HUDEP-2 (cell line): ENCODE measurements around the gene NQO2.
A peak's percentile ranks its signal among the peaks of the same experiment; 100 is the strongest.
"Not testable (repeated sequence)": the region's sequence is repeated elsewhere in the genome, so short reads cannot be mapped to it uniquely, and the experiment has no call there.

Experiments used
- DNase-seq, 76 experiments: peaks; one replicate each; lab custom pipeline; 2025; ENCODE audit not compliant: unreplicated experiment in 76 of 76; lab: John Stamatoyannopoulos, UW

The NQO2 gene

DNA sequence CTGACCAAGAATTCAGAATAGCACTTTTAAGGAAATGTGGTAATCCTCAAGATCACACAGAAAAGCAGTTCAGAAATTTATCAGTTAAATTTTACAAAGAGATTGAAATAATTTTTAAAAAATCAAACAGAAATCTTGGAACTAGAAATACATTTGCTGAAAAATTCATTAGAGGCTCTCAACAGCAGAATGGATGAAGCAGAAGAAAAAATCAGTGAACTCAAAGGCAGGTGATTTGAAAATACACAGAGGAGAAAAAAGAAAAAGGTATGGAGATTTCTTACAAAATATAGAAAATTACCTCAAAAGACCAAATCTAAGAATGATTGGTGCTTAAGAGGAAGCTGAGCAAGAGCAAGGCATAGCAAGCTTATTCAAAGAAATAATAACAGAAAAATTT is 11.5 kb downstream of the NQO2 start:
- DNase-seq: no peak

DNA sequence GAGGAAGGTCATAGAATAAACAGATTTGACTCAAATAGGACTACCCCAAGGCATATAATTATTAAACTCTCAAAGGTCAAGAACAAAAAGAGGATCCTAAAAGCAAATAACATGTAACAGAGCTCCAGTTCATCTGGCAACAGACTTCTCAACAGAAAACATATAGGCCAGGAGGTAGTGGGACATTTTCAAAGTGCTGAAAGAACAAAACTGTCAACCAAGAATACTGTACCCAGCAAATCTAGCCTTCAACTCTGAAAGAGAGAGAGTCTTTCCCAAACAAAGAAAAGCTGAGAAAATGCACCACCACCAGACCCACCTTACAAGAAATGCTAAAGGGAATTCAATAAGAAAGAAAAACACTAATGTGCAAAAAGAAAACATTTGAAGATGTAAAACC is 11.9 kb downstream of the NQO2 start:
- DNase-seq: no peak

DNA sequence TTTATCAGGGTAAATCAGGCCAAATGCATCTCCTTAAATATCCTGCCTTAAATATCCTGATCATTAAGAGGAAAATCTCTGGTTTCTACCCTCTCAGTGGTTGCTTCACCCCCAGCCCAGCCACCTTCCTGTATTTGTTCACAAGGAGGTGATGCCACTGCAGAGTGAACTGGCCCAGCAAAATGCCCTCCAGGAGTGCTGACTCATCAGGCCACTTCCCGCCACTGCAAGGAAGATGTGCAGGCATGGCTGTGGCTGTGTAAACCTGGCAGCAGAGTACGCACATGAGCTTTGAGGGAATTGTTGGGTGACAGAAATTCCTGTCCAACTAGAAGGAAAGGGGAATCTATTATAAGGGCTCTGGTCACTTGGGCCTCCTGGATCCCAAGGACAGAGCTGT is 13.8 kb downstream of the NQO2 start:
- DNase-seq: peak in 2 of 76 experiments; percentile 5 to 6

DNA sequence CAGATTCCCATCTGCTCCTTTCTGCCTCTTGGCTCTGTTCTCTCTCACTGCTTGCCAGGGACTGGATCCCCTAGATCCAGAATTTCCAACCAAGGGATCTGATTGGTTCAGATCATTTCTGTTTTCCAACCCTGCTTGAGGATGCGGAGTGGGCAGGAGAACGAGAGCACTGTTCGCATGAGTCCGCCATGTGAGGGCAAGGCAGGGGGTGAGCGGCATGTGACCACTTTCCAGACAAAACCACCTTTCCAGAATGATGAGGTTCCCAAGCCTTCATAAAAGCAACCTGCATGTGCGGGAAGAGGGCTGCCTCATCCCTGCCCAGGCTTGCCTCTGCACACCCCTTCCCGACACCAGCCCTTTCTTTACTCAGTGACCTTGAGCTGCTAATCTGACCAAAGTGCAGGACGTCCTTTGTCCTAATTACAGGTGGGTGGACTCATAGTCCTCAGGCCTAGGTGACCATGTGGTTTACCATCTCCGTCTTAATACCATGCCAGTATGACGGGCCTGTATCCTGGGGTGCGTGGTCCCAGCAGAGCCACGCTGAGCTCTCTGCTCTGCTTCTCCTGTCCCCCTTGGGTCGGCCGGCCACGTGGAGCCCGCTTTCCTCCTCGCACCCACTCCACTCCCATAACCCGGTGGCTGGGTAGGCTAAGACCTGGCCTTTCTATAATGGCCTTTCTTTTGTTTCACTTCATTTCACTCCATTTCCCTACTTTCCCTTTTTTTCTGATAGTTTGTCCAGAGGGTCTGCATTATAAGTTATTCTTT is 14.4 kb downstream of the NQO2 start:
- DNase-seq: no peak

DNA sequence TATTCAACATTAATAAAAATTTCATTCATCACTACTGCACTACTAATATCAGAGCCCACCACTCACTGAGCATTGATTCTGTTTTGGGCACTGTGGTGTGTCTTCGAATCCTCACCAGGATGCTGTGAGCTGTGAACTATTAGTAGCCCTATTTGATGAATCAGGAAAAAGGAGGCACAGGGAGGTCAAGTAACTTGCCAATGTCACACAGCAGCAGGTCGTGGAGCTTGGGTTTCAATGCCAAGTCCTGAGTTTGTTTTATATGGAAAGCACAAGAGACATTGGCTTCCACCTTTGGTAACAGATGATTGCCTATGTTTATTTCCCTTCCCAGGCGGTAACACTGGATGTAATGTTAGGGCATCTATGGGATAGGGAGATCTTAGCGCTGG is 15.0 kb downstream of the NQO2 start:
- DNase-seq: no peak

DNA sequence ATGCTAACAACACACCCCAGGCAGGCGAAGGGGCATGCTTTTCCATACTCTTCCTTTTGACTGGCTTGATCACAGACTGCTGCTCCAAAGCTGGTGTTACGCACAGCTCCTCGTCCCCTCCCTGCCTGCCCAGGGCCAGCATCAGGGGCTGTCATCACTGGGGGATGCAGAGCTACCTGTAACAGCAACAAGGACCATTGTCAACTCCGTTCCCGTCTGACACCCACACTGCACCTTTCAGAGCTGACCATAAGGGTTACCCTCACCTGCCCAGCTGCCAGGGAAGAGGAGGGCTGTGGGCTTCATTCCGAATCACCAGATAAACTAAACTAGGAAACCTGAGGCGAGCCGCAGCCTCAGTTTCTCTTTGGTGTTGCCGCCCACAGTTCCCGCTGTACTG is 15.4 kb downstream of the NQO2 start:
- DNase-seq: no peak

DNA sequence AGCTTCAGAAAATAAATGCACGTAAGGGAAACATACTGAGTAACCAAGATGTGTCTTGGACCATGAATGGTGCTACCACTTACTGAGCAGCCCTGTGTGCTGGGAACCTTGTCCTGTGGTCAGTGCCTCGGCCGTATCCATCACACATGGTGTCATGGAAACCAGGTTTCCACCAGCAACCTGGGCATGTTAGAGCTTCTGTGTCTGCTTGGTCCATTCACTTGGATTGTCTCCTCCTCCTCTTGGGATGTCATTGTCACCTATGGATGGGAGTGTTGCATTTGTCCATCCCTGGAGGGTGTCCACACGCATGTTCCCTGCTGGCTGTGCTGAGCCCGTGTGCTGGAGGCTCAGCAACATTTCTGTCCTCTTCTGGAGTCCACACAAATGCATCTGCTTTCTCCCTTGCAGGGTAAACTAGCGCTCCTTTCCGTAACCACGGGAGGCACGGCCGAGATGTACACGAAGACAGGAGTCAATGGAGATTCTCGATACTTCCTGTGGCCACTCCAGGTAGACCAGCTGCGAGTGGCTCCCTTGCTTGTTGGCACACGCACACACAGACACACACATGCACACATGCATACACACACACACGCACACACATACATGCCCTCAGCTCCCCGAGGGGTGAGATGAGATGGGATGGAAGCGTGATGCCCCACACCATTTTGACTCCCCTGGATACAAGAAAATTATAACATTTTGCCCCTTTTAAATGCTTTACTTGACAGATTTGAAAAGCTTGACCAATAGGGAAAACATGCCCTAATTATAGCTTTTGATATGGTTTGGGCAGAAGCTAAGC is 17.0 kb downstream of the NQO2 start:
- DNase-seq: no peak

DNA sequence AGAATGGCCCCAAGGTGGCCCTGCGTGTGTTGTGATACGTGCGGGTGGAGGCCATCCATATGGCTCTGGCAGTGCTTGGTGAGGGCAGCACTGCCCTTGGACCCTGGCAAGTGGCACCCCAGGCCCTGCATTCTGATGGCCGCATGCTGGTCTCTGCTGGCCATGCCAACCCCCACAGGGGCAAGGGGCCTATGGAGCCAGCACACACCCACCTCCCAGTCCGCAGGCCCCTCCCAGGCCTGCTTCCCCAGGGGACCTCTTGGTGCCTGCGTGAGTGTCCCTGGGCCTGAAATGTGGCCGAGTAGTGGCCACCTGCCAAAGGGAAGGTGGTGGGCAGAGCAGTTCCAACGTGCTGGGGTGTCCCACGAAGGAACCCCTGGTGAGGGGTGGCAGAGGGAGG is 17.6 kb downstream of the NQO2 start:
- DNase-seq: no peak

DNA sequence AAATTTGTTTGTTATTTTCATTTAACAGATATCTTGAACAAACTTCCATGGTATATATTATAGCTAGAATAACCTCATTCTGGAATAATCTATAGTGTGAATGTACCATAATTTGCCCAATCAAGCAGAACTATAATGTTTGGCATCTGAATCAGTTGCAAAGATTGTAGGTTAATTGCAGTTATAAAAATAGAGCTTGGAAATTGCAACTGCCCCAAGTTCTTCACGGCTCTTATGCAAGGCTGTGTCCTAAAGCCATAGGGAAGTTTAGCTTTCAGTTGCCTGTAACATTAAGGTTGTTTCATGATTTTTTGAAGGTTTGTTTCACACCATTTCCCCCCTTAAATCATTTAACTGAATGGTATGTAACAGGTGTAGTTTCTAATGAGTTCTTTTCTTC is 19.4 kb downstream of the NQO2 start:
- no peak for DNase-seq

DNA sequence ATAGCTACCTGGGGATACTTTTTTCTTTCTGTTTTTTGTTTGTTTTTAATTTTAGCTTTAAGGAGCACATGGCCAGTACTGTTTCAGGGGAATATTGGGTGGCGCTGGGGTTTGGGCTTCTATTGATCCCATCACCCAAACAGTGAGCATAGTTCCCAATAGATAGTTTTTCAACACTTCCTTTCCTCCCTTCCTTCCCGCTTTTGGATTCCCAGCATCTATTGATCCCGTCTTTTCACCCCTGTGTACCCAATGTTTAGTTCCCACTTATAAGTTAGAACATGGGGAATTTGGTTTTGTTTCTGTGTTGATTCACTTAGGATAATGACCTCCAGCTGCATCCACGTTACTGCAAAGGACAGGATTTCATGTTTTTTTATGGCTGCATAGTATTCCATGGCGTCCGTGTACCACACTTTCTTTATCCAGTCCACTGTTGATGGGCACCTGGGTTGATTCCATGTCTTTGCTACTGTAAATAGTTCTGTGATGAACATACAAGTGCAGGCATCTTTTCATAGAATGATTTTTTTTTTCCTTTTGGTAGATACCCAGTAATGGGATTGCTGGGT is 20.1 kb downstream of the NQO2 start:
- no peak for DNase-seq

DNA sequence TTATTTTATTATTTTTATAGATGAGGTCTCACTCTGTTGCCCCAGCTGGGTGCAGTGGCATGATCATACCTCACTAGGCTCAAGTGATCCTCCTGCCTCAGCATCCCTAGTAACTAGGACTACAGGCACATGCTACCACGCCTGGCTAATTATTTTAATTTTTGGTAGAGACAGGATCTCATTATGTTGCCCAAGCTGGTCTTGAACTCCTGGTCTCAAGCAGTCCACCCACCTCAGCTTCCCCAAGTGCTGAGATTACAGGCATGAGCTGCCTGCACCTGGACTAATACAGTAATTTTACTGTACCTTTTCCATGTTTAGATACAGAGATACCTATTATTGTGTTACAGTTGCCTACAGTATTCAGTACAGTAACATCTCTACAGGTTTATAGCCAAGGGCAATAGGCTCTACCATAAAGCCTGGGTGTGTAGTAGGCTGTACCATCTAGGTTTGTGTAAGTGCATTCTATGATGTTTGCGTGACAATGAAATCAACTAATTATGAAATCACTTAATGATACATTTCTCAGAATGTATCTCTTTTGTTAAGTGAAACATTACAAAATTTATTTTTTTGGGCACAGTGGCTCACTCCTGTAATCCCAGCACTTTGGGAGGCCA is 21.4 kb downstream of the NQO2 start:
- not testable (repeated sequence) for DNase-seq

DNA sequence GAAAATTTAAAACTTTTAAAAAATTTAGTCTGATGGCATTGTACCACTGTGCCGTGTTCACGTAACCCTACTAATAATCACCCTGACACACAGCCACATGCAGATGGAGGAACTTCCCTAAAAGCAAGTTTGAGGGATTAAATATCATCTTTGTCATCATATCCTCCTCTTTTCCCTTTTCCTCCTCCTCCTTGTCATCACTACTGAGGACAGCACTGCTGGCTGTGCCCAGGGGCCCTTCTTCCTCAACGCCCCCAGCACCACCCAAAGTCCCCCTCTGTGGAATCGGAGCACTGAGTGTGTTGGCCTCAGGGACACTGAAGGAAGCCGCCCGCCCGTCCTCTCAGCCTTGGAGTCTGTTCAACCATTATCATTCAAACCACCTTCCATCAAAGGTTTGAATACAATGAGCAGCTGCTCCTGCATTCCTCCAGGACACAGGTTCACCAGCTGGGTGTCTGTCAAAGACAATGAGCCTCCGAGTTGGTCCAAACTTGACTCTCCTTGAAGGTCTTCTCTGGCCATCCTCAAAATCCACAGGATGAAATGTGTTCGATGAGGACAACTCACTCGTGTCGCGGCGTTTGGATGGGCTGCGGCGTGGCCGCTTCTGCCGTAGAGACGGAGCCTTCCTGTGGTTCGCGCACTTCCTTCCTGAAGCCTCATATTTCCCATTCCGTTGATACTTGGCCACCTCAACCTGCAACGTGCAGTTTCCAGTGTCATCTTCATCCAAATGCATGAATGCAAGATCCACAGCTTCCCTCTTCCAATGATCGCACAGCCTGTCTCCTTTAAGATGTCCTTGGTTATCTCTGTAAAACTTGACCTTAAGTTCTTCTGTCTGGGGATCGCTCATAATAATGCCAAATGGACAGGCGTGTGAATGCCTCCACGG is 23.3 kb downstream of the NQO2 start:
- DNase-seq: peak in 1 of 76 experiments; percentile 54

DNA sequence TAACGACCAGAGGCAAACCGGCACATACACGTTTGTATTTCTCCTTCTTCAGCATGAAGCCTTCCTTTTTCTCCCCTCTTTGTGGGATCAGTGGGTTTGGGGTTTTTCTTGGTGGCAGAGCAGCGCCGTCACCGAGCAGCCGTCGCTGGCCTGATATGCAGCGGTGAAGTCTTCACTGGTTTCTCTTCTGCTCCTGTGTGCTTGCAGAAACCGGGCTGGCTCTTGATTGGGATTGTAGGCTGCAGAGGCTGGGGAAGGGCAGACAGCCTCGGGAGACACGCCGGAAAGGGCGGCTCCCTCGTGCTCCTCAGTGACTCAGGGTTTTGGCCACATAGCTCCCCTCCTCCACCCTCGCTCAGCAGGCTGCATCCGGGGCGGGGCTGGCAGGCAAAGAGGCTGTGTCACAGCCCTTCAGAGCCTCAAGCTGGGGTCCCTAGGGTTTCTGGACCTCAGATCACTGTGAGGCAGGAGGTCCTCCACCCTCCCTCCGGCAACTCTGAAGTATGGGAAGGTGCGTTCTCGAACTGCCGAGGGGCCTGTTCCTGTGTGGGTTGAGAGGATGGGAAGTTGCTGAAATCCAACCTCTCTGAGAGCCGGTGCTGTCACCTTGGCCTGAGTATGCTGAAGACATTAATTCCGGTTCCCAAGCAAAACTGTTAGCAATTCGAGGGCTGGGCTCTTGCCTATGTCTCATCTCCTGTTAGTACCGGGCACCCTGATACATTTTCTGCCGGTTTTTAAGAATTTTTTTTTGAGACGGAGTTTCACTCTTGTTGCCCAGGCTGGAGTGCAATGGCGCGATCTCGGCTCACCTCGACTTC is 24.2 kb downstream of the NQO2 start:
- DNase-seq: peak; percentile 25 to 94 (median 86)

DNA sequence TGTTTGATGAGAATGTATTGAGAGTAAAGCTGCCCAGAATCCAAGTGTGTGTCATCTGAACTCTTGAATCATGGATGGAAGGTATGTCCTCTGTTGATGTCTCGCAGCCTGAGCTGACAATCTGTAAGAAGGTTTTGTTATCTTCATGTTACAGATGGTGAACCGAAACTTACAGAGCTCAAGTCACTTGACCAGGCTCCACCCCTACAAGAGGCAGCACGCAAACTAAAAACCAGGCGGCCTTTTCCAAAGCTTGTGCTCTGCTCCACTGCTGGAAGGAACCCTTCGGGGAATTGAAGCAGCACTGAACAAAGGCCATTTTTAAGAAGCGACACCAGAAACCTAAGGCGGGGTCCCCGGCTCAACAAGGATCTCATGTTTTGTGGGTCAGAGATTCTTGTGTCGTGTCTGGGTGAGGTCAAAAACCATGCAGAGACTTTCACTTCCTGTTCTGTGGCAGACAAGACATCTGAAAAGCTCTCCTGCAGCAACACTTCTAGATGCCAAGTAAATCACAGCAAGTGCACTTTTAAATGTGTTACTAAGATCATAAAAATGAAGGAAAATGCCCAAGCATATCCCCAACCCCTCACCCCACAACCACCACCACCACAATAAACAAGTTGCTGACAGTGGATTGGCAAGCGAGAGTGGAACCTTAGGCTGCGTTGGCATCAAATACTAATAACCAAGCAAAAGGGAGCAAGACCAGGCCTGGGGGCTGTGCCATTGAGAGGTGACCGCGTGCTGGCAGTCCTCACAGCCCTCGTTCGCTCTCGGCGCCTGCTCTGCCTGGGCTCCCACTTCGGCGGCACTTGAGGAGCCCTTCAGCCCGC is 27.3 kb downstream of the NQO2 start:
- peak in 42 of 76 experiments; percentile 12 to 68 (median 31) for DNase-seq

DNA sequence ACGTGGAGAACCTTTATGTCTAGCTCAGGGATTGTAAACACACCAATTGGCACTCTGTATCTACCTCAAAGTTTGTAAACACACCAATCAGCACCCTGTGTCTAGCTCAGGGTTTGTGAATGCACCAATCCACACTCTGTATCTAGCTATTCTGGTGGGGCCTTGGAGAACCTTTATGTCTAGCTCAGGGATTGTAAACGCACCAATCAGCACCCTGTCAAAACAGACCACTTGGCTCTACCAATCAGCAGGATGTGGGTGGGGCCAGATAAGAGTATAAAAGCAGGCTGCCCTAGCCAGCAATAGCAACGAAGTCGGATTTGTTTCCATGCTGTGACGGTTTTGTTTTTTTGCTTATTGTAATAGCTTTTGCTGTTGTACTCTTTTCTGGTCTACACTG is 28.5 kb downstream of the NQO2 start:
- DNase-seq: not testable (repeated sequence)

DNA sequence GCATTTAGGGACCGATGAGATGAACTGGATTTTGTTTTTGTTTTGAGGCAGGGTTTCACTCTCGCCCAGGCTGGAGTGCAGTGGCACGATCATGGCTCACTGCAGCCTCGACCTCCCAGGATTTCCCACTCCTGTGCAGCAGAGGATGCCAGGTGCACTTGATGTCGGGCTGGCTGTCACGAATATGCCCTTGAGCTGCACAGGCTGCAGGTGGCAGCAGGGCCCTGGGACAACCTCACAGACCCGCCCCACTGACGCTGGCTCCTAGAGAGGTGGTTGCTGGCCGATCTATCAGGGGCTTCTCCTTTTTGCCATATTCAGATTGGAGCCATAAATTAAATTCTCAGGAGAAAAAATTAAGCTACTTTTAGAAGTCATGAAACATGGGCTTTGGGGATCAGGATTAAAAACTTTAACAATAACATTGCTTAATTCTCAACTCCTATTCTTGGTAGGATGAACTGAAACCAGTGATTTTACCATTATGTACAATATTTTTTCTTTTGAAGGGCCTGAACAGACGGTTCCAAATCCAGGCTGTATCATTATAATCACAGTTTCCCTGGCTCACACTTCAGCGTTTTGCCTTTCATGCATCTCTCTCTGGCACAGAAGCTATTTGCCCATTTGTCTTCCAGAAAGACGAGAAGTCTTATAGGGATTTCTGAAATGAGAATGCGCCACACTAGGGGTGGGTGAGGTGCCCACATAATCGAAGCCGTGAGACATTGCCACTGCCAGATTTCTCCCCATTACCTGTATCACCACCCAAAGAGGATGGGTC is 32.4 kb downstream of the NQO2 start:
- no peak for DNase-seq

DNA sequence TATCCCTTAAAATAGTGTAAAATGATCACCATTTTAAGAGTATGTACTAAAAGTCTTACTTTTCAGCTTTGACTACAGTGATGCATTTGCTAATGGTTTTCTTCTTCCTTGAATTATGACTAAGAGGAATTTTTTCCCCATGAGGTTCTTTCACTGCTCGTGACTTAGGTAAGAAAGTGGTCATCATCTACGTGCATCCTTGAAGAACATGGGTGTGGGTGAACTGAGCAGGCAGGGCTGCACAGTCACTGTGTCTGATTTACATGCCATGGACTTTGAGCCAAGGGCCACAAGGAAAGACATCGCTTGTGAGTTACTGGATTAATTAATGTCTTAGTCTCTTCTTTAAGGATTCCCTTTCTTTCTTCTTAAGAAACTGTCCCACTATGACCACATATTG is 33.3 kb downstream of the NQO2 start:
- no peak for DNase-seq

DNA sequence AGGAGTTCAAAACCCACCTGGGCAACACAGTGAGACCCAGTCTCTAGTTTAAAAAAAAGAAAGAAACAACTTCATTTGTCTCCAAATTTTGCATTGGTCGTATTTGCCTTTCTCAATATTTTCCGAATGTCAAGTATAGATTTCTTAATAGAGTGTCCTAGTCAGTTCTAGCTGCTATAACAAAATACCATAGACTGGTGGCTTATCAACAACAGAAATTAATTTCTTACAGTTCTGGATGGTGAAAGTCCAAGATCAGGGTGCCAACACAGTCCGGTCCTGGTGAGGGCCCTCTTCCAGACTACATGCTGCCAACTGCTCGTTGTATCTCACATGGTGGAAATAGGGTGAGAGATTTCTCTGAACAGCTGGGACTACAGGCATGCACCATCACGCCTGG is 34.0 kb downstream of the NQO2 start:
- DNase-seq: no peak
